Hepatocyte (in vitro differentiated cells): Measurements from ENCODE around the gene KIF5C. TPM values are rescaled to one million over a fixed set of nuclear protein-coding genes. Genes with fewer than 3 reads are reported as not detected.
"Not testable (repeated sequence)": the region's sequence is repeated elsewhere in the genome, so short reads cannot be mapped to it uniquely, and the experiment has no call there.

Experiments used
- DNase-seq: peaks from one replicate; pipeline ENCODE4 v3.0.0-alpha.2; 2016; ENCODE audit warnings: low spot score
- H2AFZ ChIP-seq: fragments of 200-600 bp; sonication (generic); 2 replicates; pipeline ENCODE4 v1.6.0; 2016; ENCODE audit warnings: antibody characterized with exemption, mild to moderate bottlenecking
- H3K27ac ChIP-seq: fragments of 200-600 bp; sonication (generic); 2 replicates; pipeline ENCODE4 v1.5.1; 2016; ENCODE audit warnings: mild to moderate bottlenecking
- H3K27me3 ChIP-seq: fragments of 200-600 bp; sonication (generic); 2 replicates; pipeline ENCODE4 v1.6.1; 2016
- H3K36me3 ChIP-seq: fragments of 200-600 bp; sonication (generic); replicated peaks from 2 replicates; pipeline ENCODE4 v1.5.1; 2016; ENCODE audit warnings: low read depth; ENCODE audit not compliant: insufficient read depth
- H3K4me1 ChIP-seq: fragments of 200-600 bp; sonication (generic); 2 replicates; pipeline ENCODE4 v1.5.1; 2016; ENCODE audit warnings: mild to moderate bottlenecking, moderate library complexity; ENCODE audit not compliant: insufficient read depth
- H3K4me2 ChIP-seq: fragments of 200-600 bp; sonication (generic); 2 replicates; pipeline ENCODE4 v1.6.0; 2016
- H3K4me3 ChIP-seq: fragments of 200-600 bp; sonication (generic); 2 replicates; pipeline ENCODE4 v1.5.1; 2016; ENCODE audit warnings: mild to moderate bottlenecking
- H3K79me2 ChIP-seq: fragments of 200-600 bp; sonication (generic); 2 replicates; pipeline ENCODE4 v1.6.0; 2017; ENCODE audit warnings: mild to moderate bottlenecking
- H3K9me2 ChIP-seq: fragments of 200-600 bp; sonication (generic); replicated peaks from 2 replicates; pipeline ENCODE4 v1.6.0; 2017; ENCODE audit warnings: mild to moderate bottlenecking; ENCODE audit not compliant: insufficient read depth
- H3K9me3 ChIP-seq: fragments of 200-600 bp; sonication (generic); 2 replicates; pipeline ENCODE4 v1.5.1; 2016; ENCODE audit warnings: low read depth, mild to moderate bottlenecking
- H4K20me1 ChIP-seq: fragments of 200-600 bp; sonication (generic); 2 replicates; pipeline ENCODE4 v1.6.0; 2016; ENCODE audit warnings: mild to moderate bottlenecking; ENCODE audit not compliant: insufficient read depth, poor library complexity, severe bottlenecking
- CTCF ChIP-seq: fragments of 200-600 bp; sonication (generic); IDR thresholded peaks from 2 replicates; pipeline ENCODE4 v1.5.1; 2016; ENCODE audit warnings: antibody characterized with exemption, mild to moderate bottlenecking; ENCODE audit not compliant: poor library complexity
- EZH2 ChIP-seq: fragments of 200-600 bp; sonication (generic); IDR thresholded peaks from 2 replicates; pipeline ENCODE4 v1.6.1; 2016; ENCODE audit warnings: antibody characterized with exemption, mild to moderate bottlenecking, borderline replicate concordance
- EZH2phosphoT487 ChIP-seq: fragments of 200-600 bp; sonication (generic); IDR thresholded peaks from one replicate; pipeline ENCODE4 v1.6.1; 2018; ENCODE audit warnings: antibody characterized with exemption, mild to moderate bottlenecking, low read depth, moderate library complexity; ENCODE audit not compliant: unreplicated experiment, severe bottlenecking
- WGBS: methylation state at CpG from one replicate; pipeline ENCODE4 v1.1.6; 2016; ENCODE audit warnings: low lambda C conversion rate; ENCODE audit errors: missing lambda C conversion rate; 5-methylcytosine and 5-hydroxymethylcytosine counted together
- polyA plus RNA-seq: library from polyadenylated mRNA; unstranded; fragments of >200 nt; fragmentation: Nextera tagmentation; extraction: Ambion mirVana; gene quantifications from 2 replicates; pipeline ENCODE4 v1.2.1, GENCODE V29; 2016
- total RNA-seq: library from RNA; depleted of rRNA; stranded (reverse); fragments of >200 nt; gene quantifications from 2 replicates; pipeline ENCODE4 v1.2.3, GENCODE V29; 2014

Gene KIF5C
- total and polyA plus RNA-seq, 2 experiments from 2014 or later = 2.1 to 3.6 TPM

GRCh38 chr2:148978706-148979105 is 103.7 kb downstream of the KIF5C start:
- H3K4me1 ChIP-seq = peaks cover 13% of the 10 kb centered on the region
- 62% methylated on average over 2 of the region's 2 CpGs for WGBS
- H3K27ac ChIP-seq = no peak overlapping the region
- H3K27me3 ChIP-seq = no peaks in the 10 kb centered on the region
- TF ChIP-seq EZH2 = no peak
- no peak for TF ChIP-seq EZH2phosphoT487
- TF ChIP-seq CTCF = no peak
- DNase-seq = no peak
- no peak overlapping the region for H3K4me3 ChIP-seq
- no peak overlapping the region for H2AFZ ChIP-seq
- H4K20me1 ChIP-seq = no peaks in the 10 kb centered on the region
- H3K9me3 ChIP-seq = no peaks in the 10 kb centered on the region
- H3K36me3 ChIP-seq = no peaks in the 10 kb centered on the region
- no peaks in the 10 kb centered on the region for H3K9me2 ChIP-seq
- no peak overlapping the region for H3K4me2 ChIP-seq
- no peaks in the 10 kb centered on the region for H3K79me2 ChIP-seq

- TF ChIP-seq CTCF = no peak
- no peak for TF ChIP-seq EZH2phosphoT487
- TF ChIP-seq EZH2 = no peak
- Histone ChIP-seq H3K4me1 (peaks cover 13% of the 10 kb centered on the region), H3K27me3 (no peaks in the 10 kb centered on the region), H3K4me3 (no peak overlapping the region), H3K36me3 (no peaks in the 10 kb centered on the region), H3K27ac (no peak overlapping the region), H4K20me1 (no peaks in the 10 kb centered on the region), H3K9me3 (no peaks in the 10 kb centered on the region), H3K4me2 (no peak overlapping the region), H3K79me2 (no peaks in the 10 kb centered on the region), H2AFZ (no peak overlapping the region), H3K9me2 (no peaks in the 10 kb centered on the region)
- DNase-seq = no peak
- 95% methylated on average over 6 of the region's 6 CpGs for WGBS
Observed at GRCh38 chr2:148979164-148979918, 104.3 kb downstream of the KIF5C start.

DNA sequence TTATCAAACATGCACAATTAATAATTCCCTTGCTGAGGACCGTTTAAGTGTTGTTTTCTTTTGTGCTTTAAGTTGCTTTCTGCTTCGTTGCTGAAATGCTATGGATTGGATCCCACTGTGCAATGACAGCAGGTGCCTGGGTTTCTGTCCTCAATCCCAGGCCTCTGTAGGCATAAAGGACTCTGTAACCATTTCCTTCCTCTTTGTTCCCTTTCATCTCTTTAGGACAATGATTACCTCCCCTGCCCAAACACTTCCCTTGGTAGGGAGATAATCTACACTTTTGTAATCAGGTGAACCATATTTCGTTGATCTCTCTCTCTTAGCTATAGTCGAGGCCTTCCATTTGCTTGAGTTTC is 104.9 kb downstream of the KIF5C start:
- H3K27me3 ChIP-seq = no peaks in the 10 kb centered on the region
- H2AFZ ChIP-seq = no peak overlapping the region
- no peak for DNase-seq
- H3K9me3 ChIP-seq = no peaks in the 10 kb centered on the region
- no peaks in the 10 kb centered on the region for H3K9me2 ChIP-seq
- no peaks in the 10 kb centered on the region for H3K79me2 ChIP-seq
- H3K4me3 ChIP-seq = no peak overlapping the region
- 81% methylated on average over 4 of the region's 4 CpGs for WGBS
- no peak overlapping the region for H3K4me2 ChIP-seq
- peaks cover 13% of the 10 kb centered on the region for H3K4me1 ChIP-seq
- no peaks in the 10 kb centered on the region for H3K36me3 ChIP-seq
- no peak overlapping the region for H3K27ac ChIP-seq
- TF ChIP-seq EZH2 = no peak
- TF ChIP-seq CTCF = no peak
- no peak for TF ChIP-seq EZH2phosphoT487
- no peaks in the 10 kb centered on the region for H4K20me1 ChIP-seq

- H3K4me2 ChIP-seq, H3K27ac ChIP-seq, H3K9me2 ChIP-seq, H3K4me3 ChIP-seq, H3K27me3 ChIP-seq, H2AFZ ChIP-seq, DNase-seq, H3K36me3 ChIP-seq, H4K20me1 ChIP-seq, H3K9me3 ChIP-seq, H3K79me2 ChIP-seq: not testable (repeated sequence)
- WGBS = 96% methylated on average over 3 of the region's 3 CpGs
- peaks cover 13% of the 10 kb centered on the region for H3K4me1 ChIP-seq
Observed at GRCh38 chr2:148980496-148980895, 105.5 kb downstream of the KIF5C start.
